GM10847 (cell line): ENCODE data around the gene DMXL2.

Source experiments
- POLR2A ChIP-seq: IDR thresholded peaks from 2 replicates; pipeline ENCODE4 v1.6.1; 2011; ENCODE audit not compliant: insufficient read length; ENCODE audit errors: extremely low read depth

DMXL2 gene

DNA sequence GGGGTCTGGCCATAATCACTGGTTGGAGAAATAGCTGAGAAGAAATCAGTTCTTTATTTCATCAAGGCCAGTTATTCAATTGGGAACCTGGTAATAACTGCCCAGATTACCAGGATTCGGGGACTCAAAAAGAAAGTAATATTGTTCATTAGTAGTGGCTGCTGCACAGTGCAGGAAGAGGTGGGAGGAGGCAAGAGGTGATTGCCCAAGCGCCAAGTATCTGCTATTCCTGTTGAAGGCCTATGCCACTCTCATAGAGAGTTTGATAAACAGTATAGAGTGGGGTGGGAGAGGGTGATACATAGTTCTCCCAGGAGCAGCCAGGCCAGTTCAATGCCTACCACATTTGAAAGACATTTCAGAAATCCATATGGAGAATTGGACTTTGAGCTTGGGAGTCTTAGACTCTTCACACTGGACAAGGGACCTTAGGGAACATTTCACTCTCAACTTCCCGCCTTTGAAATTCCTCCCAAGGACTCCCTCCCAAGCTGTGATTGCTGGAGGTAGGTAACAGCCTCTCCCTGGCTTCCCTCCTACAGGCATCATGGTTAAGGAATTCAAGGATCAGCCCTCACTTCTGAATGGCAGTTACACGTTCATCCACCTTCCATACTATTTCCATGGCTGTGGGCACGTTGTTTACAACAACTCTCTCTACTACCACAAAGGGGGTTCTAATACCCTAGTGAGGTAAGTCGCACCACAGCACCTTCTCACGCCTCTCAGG, 221.4 kb downstream of the DMXL2 start:
- no peak for TF ChIP-seq POLR2A

DNA sequence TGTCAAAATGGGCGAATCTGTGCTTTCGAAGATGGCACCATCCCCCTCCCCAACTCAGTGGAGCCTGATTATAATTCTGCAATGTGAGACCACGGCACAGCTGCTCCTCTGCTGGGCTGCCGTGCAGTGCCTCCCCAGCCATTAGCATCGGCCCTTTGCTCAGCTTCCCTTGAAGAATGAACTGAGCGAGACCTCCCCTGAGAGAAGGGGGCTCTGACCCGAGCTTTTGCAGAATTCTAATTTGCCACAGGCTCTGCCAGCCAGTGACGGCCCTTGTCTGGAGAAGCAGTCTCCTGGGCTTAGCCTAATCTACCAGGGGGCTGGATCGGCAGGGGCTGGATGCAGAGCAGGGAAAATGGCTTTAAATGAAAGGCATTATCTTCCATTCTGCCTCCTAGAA, 223.9 kb downstream of the DMXL2 start:
- no peak for TF ChIP-seq POLR2A
